Prostate gland (tissue), 2 donors: Measurements from ENCODE around the gene LZIC.

Experiments
- POLR2A ChIP-seq: fragments of 450-650 bp; IDR thresholded peaks from one replicate; pipeline ENCODE4 v1.6.1; 2016; ENCODE audit warnings: antibody characterized with exemption, mild to moderate bottlenecking
- POLR2AphosphoS5 ChIP-seq: sonication (generic); formaldehyde crosslinking; IDR thresholded peaks from one replicate; pipeline ENCODE4 v1.6.1; 2017; ENCODE audit warnings: antibody characterized with exemption
- TF ChIP-seq, protein P1 (sequence below), 4 experiments: fragments of 200-600 bp in 2 of 4; fragments of 450-650 bp in 2 of 4; sonication (generic) in 2 of 4; IDR thresholded peaks; 1 replicate in 3 of 4; 2 replicates in 1 of 4; pipeline ENCODE4 v1.5.1; 2016 to 2019; ENCODE audit warnings: antibody characterized with exemption in 4 of 4, mild to moderate bottlenecking in 2 of 4, moderate library complexity in 2 of 4

DNA sequence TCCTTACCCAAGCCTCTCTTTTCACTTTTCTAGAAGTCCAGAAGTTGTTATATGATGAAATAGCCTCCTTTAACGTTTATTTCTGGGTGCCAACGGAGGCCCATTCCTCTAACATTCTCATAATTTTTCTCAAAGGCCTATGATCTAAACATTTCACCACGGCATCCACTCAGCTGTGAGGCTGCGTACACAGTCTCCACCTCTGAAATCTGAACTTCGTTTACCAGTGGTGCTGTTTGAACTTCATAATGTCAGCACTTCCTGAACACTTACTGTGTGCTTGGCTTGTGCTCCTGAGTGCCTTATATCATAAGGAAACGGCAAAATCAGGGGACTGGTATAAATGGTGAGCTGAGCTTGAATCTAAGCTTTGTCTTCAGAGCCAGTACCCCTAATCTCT is 41.8 kb upstream of the LZIC start:
- TF ChIP-seq, protein P1, sequence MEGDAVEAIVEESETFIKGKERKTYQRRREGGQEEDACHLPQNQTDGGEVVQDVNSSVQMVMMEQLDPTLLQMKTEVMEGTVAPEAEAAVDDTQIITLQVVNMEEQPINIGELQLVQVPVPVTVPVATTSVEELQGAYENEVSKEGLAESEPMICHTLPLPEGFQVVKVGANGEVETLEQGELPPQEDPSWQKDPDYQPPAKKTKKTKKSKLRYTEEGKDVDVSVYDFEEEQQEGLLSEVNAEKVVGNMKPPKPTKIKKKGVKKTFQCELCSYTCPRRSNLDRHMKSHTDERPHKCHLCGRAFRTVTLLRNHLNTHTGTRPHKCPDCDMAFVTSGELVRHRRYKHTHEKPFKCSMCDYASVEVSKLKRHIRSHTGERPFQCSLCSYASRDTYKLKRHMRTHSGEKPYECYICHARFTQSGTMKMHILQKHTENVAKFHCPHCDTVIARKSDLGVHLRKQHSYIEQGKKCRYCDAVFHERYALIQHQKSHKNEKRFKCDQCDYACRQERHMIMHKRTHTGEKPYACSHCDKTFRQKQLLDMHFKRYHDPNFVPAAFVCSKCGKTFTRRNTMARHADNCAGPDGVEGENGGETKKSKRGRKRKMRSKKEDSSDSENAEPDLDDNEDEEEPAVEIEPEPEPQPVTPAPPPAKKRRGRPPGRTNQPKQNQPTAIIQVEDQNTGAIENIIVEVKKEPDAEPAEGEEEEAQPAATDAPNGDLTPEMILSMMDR (IDR thresholded peaks at IDR 0.05), result no peak
- TF ChIP-seq POLR2AphosphoS5 (no peak), POLR2A (no peak)
